HPDE6-E6E7 (cell line): Measurements from ENCODE around the gene C1orf216.
"Not testable (repeated sequence)": the region's sequence is repeated elsewhere in the genome, so short reads cannot be mapped to it uniquely, and the experiment has no call there.

Experiments
- DNase-seq: peaks from one replicate; pipeline ENCODE4 v3.0.0; 2011; ENCODE audit warnings: missing footprints; ENCODE audit errors: extremely low spot score

C1orf216 gene

GRCh38 chr1:35706846-35707600 is 11.7 kb downstream of the C1orf216 start:
- DNase-seq: no peak

GRCh38 chr1:35702508-35702907 is 16.2 kb downstream of the C1orf216 start:
- DNase-seq: no peak

- not testable (repeated sequence) for DNase-seq
These were observed 19.5 kb downstream of the C1orf216 start for GRCh38 chr1:35699152-35699551.

- DNase-seq: no peak
These were observed 26.4 kb downstream of the C1orf216 start for GRCh38 chr1:35692317-35692716.

GRCh38 chr1:35691571-35692220 is 27.0 kb downstream of the C1orf216 start:
- no peak for DNase-seq

- no peak for DNase-seq
These were observed 27.6 kb downstream of the C1orf216 start for GRCh38 chr1:35691080-35691479.

- DNase-seq: not testable (repeated sequence)
These were observed 28.6 kb downstream of the C1orf216 start for GRCh38 chr1:35690103-35690502.

GRCh38 chr1:35688161-35688560 is 30.5 kb downstream of the C1orf216 start:
- DNase-seq: no peak

GRCh38 chr1:35683012-35683411 is 35.7 kb downstream of the C1orf216 start:
- DNase-seq: no peak

- DNase-seq: no peak
These were observed 38.4 kb downstream of the C1orf216 start for GRCh38 chr1:35680271-35680670.

- DNase-seq: no peak
These were observed 42.9 kb downstream of the C1orf216 start for GRCh38 chr1:35675773-35676172.

- no peak for DNase-seq
These were observed 44.6 kb downstream of the C1orf216 start for GRCh38 chr1:35674111-35674510.

GRCh38 chr1:35672116-35672515 is 46.6 kb downstream of the C1orf216 start:
- no peak for DNase-seq

GRCh38 chr1:35668506-35668905 is 50.2 kb downstream of the C1orf216 start:
- no peak for DNase-seq

- DNase-seq: no peak
These were observed 51.8 kb downstream of the C1orf216 start for GRCh38 chr1:35666916-35667315.

- DNase-seq: no peak
These were observed 52.5 kb downstream of the C1orf216 start for GRCh38 chr1:35666216-35666615.
